Raji (cell line): ENCODE data around the gene REEP1.

Experiments used
- POLR2A ChIP-seq: IDR thresholded peaks from 2 replicates; pipeline ENCODE4 v1.6.1; 2011; ENCODE audit warnings: low read depth, low read length, control low read depth; ENCODE audit not compliant: insufficient read depth

The REEP1 gene

DNA sequence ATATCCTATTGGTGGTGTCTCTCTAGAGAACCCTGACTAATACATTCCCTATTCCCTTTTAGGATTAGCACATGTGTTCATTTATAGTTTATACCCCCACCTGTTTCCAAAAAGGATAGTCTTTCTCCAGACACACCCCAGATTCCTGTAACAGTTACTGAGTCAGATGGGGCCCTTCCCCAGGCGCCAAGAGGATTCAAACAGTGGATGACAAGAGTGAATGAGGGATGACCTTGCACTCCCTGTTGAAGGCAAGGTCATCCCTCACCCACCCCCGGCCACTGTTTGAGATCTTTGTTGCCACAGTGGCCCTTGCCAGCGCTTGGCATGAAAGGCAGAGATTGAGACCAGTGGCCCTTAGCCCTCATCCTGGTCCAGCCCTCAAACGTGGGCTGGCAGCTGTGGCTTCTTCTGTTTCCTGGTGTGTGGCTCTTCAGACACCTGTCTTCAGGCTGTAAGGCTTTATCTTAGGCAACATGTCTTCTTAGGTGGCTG is 15.3 kb upstream of the REEP1 start:
- TF ChIP-seq POLR2A = no peak

DNA sequence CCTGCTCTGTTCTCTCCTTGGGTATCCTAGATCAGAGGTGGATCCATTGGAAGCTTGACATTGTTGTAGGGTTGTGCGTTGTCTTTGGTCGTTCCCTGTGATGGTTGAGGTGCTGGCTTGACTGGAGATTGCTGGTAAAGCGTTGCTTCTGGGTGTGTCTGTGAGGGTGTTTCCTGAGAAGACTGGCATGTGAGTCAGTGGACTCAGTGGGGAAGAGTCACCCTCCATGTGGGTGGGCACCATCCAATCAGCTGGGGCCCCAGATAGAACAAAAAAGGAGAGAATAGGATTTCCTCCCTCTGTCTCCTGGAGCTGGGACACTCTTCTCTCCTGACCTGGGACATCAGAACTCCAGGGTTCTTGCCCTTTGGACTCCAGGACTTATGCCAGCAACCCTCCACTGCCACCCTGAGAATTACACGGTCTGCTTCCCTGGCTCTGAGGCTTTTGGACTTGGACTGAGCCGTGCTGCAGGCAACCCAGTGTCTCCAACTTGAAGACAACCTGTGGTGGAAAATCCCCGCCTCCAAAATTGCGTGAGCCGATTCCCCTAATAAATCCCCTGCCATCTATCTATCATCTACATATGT is 14.8 kb upstream of the REEP1 start:
- TF ChIP-seq POLR2A = no peak

DNA sequence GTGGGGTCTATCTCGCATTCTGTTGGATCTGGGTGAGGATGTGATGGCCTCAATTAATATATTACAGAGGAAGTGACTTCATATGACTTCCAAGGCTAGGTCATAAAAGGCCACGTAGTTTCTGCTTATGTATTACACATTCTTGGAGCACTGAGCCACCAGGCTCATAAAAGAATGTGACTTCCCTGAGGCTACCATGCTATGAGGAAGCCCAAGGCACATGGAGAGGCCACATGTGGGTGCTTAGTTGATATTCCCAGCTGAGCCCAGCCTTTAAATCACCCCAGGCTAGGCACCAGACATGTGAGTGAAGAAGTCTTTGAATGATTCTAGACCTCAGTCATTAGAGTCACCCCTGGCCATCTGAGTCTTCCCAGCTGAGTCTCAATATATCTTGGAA is 13.3 kb upstream of the REEP1 start:
- TF ChIP-seq POLR2A = no peak

DNA sequence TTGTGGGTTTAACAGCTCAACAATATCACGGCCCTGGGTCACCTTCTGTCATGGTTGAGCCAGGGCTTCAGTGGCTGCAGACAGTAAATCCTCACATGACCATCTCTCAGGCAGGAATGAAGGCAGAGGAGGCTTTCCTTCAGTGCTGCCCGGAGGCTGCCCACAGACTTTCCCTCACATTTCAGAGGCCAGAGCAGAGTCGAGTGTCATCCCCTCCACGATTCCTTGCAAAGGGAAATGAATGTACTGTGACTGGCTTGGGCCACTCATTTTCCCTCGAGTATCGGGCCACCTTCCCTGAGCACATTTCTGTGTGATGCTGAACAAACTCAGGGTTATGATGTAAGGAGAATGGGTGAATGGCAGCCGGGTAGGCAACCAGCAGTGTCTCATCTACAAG is 10.0 kb upstream of the REEP1 start:
- no peak for TF ChIP-seq POLR2A

DNA sequence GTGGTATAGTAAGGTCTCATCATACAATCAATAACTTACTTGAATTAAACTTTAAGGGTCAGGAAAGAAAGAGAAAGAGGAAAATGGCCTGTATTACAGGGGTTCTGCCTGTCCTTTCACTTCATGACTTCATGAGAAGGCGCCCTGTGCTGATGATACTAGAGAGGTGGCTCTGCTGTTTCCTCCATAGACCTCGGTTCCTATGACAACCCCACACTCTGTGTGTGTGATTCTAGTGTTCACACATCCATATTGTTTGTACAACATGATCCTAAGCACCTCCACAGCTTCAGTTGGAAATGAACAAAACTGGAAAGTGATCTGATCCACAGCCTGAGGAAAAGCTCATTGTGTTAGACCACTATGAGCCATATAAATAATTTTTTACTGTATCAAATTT is 7.0 kb upstream of the REEP1 start:
- TF ChIP-seq POLR2A = no peak

DNA sequence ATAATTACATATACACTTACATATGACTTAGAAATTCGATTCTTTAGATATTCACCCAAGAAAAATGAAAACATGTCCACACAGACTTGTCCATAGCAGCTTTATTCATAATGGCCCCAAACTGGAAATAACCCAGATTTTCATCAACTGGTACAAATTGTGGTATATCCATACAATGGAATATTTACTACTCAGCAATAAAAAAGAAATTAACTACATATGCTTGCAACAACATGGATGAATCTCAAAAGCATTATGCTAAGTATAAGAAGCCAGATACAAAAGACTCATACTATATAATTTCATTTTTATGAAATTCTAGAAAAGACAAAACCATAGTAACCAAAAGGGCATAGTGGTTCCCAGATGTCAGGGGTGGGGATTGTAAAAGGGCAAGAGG is 5.1 kb upstream of the REEP1 start:
- no peak for TF ChIP-seq POLR2A

DNA sequence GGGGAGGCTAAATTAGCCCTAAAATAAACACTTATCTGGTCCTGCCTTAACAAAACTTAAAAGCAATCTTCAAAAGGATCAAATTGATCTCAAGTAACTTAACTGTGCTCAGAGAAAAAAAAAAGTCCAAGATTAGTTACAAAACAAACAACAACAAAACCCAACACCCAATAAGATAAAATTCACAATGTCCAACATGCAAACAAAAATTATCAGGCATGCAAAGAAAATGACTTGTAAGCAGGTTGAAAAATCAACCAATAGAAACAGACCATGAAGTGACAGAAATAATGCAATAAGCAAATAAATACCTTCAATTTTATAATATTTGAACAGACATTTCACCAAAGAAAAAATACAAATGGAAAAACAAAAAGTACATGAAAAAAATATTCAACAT is 4.0 kb upstream of the REEP1 start:
- no peak for TF ChIP-seq POLR2A

DNA sequence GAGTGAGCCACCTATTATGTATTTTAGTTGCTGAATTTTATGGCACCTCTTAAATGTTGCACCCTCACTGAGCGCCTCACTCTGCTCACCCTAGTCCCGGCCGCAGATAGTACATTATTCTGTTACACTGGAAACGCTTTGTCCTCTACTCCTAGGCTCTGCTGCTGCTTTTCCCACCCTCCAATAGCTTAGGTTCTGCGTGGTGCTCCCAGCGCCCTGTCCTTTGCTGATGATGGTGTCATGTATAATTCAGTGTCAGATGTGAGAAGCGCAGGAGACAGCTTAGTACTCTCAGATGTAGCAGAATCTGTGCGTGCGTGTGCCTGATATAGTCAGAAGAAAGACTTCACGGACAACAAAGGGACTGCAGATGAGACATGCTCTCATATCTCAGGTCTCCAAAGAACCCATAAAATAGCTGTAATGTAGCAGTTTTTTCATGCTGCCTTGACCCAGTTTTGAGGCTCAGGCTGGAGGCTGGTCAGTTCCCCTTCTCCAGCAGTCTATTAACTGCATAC is 1.4 kb upstream of the REEP1 start:
- TF ChIP-seq POLR2A = no peak

DNA sequence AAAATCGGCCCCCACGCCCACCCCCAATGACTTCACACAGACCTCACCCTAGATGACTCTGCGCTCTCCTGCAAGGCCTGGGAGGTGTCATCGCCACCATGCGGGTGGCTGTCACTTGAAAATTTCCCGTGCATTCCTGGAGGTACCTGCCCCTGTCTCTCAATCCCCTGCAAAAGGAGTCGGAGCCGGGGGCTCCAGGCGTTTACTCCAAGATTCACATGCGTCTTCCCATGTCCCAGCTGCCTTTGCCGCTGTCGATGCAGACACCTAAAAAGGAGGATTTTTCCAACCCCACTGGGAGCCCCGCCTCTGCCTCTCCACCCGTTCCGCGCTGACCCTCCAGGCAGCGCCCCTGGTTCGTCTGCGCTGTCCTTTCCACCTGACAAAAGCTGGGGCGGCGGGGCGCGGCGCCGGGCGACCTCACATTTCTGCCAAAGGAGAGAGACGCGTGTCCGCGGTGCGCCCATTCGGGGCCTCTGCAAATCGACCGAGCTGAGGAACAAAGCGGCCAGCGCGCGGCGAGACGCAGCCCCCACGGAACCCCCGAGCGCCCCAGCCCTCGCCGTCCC is 667 bp downstream of the REEP1 start:
- no peak for TF ChIP-seq POLR2A

DNA sequence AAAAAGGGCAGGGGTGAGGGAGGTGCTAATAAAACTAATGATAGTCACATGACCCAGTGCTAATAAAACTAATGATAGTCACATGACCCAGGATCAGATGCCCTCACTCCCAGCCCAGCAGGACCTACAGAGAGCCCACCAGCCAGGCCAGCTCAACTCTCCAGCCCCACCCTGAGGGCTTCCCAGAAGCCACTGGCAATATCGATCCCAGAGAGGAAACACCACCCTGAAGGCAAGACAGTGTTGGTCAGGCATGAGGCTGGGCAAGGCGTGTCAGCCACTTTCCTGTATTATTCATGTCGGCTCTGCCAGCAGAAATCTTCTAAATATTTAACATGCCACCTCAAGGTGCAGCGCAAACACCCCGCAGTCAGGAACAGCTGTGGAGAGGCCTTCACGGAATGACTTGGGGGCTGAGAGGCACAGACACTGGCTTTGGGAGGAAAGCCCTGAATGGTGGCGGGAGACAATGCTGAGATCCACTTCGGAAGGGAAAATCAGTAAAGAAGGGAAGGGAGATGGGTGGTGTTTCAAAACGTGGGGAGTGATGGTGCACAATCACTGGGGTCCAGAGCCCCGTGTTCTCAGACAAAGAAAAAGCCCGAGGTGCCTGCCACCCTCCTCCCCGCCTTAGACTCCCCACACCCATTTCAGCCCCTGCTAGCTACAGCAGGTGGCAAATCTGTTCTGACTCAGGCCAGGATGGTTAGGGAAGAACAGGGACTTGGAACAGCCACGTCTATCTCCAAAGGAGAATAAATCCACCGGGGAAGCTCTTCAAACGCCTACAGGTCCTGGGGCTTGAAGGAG is 1.4 kb downstream of the REEP1 start:
- no peak for TF ChIP-seq POLR2A

DNA sequence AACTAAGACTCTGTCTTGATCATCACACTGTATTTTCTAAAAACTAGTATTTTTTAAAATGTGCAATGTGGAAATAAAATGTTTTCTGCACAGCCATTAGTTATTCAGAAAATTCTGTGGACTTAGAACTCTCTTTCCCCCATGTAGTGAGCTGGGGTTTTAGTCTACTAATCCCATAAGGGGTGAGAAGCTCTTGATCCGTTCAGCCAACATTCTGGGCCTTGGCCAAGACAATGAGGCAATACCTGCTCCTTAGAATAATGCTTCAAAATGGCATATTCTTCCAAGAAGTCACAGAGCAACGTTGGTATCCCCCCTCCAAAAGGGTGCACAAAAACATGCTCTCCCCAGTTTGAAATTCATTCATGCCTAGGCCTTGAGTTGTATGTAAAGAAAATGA is 4.0 kb downstream of the REEP1 start:
- no peak for TF ChIP-seq POLR2A

DNA sequence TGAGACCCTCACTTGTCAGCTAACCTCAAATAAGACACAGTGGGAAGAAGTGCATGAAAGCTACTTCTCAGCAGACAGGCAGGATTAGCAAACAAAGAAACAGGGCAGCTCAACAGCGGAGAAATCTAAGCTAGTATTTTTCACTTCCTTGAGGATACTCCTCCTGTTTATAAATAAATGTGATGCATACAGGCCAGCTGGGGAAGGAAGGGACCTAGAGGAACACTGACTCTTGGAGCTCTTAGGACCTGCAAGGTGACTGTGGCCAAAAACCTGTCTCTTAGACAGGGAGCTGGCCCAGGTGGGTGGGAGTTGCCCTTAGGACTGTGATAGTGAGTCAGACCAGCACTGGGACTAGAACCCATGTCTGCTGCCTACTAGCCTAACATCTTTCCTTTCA is 4.8 kb downstream of the REEP1 start:
- no peak for TF ChIP-seq POLR2A

DNA sequence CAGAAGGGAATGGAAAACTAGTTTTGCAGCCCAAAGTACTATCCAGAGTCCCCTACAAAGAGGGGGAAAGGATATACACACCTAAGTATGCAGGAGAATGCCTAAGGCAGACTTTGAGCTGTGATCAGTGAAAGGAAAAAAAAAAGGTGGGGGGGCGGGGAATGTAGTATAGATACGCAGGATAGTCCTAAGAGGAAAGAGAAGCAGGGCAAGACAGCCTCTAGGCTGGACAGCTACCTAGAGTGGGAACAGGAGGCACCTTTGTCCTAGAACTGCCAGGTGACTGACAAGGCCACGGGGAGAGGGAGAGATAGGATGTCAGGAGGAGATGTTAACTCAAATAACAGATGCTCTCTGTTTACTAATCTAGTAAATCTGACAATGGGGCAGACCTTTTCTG is 6.0 kb downstream of the REEP1 start:
- TF ChIP-seq POLR2A = no peak

DNA sequence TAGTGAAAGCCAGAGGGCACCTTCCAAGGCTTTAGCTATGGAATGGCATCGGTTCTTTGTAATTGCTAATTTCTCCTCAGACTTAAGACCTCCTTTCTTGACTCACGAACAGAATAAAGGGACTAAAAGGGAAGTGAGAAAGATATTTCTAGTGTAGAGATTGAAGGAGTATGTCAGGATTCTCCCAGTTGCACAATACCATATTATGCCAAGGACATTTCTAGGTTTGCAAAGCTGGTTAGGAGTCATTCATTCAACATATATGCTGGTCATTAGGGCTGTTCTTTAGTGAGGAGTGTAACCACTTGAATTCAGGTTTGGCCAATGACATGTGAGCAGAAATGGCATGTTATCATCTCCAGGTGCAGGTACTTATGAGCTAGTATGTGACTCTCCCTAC is 7.4 kb downstream of the REEP1 start:
- TF ChIP-seq POLR2A = no peak

DNA sequence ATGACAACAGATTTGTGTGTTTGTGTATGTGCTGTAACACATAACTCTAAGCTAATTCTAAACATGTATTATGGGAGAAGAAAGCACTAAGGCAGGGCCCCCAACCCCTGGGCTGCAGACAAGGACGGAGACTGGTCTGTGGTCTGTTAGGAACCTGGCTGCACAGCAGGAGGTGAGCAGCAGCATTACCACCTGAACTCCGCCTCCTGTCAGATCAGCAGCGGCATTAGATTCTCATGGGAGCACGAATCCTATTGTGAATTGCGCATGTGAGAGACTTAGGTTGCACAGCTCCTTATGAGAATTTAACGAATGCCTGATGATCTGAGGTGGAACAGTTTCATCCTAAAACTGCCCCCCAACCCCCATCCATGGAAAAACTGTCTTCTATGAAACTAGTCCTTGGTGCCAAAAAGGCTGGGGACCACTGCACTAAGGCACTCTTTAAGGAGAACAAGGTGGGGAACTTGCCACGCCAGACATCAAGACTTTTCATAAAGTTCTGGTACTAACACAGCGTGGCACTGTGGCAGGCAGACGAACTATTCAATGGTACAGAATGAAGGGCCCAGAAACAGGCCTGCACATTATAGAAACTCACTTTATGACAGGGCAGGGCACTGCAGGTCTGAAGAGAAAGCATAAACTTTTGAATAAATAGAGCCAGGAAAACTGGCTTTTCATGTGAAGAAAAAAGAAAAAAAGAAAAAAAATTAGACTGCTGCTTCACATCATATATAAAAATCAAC is 14.0 kb downstream of the REEP1 start:
- TF ChIP-seq POLR2A = no peak

DNA sequence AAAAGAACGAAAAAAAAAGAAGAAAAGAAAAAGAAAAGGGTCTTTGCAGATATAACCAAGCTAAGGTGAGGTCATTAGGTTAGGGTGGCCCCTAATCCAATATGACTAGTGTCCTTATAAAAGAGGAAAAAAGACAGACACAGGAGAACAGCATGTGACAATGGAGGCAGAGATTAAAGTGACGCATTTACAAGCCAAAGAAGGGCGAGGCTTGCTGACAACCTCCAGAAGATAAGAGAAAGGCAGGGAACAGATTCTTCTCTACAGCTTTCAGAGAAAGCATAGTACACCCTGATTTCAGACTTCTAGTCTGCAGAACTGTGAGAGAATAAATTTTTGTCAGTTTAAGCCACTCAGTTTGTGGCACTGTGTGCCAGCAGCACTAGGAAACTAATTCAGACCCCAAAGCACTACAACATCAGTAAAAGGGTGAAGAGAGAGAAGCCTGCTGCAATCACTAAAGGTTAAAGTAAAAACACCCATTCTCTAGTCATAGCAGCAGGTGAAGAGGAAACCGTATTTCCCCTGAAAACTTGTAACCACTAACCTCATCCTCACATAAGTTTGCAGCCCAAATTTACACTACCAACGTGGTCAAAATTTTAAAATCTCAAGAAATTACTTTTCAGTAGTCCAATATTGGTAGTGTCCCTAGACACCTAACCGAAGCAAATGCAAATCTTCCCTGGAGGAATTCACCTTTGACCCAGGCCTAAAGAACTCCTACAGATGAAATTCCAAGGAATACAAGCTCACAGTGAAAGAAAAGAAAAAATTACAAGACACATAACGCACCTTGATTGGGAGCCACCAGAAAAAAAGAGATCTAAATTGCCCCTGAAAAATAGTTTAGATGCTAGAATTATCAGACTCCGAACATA is 17.5 kb downstream of the REEP1 start:
- TF ChIP-seq POLR2A = no peak
